GM23338 (cell line): ENCODE measurements around the gene PPM1H.

Source experiments
- CREB1 ChIP-seq: fragments of 250-450 bp; sonication (Bioruptor Pico); IDR thresholded peaks from 2 replicates; pipeline ENCODE4 v1.5.0; 2020; ENCODE audit warnings: low read depth, mild to moderate bottlenecking, moderate library complexity
- EZH2 ChIP-seq: fragments of 200-600 bp; sonication (generic); IDR thresholded peaks from one replicate; pipeline ENCODE4 v1.8.0; 2017; ENCODE audit warnings: antibody characterized with exemption, mild to moderate bottlenecking, low read depth; ENCODE audit not compliant: unreplicated experiment
- JUNB ChIP-seq: IDR thresholded peaks from one replicate; pipeline ENCODE4 v1.6.1; 2016; ENCODE audit warnings: antibody characterized with exemption; ENCODE audit not compliant: unreplicated experiment
- POLR2AphosphoS5 ChIP-seq: IDR thresholded peaks from 2 replicates; pipeline ENCODE4 v1.6.1; 2016; ENCODE audit warnings: antibody characterized with exemption, low read depth
- TF ChIP-seq, protein P1 (sequence below), 2 experiments: fragments of 200-600 bp in 1 of 2; sonication (generic) in 1 of 2; conservative IDR thresholded peaks; 2 replicates each; pipeline versions ENCODE4 v1.5.1 to v1.6.1; 2016 to 2017; ENCODE audit warnings: antibody characterized with exemption in 2 of 2, low read depth in 2 of 2, mild to moderate bottlenecking in 2 of 2, moderate library complexity in 1 of 2

DNA sequence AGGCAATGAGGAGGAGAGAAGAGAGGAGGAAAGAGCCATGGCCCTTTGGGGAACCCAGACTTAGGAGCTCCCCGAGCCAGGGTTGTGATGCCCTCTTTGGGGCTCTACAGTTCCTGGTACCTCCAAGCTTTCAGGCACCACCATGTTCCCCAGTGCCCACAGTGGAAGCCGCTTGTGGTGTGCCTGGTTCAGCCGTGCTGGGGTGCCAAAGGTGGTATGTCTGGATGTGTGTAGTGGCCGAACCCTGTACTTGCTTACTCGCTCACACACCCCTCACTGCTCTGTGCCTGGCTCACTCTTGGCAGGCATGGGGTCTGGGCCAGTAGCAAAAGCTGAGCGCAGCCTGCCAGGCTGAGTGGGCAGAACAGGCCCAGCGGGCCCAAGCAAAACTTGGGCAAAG lies 257.6 kb downstream of the PPM1H start:
- TF ChIP-seq POLR2AphosphoS5 (no peak), CREB1 (CRISPR knock-in tag) (no peak), JUNB (no peak), EZH2 (no peak)
- TF ChIP-seq, protein P1, sequence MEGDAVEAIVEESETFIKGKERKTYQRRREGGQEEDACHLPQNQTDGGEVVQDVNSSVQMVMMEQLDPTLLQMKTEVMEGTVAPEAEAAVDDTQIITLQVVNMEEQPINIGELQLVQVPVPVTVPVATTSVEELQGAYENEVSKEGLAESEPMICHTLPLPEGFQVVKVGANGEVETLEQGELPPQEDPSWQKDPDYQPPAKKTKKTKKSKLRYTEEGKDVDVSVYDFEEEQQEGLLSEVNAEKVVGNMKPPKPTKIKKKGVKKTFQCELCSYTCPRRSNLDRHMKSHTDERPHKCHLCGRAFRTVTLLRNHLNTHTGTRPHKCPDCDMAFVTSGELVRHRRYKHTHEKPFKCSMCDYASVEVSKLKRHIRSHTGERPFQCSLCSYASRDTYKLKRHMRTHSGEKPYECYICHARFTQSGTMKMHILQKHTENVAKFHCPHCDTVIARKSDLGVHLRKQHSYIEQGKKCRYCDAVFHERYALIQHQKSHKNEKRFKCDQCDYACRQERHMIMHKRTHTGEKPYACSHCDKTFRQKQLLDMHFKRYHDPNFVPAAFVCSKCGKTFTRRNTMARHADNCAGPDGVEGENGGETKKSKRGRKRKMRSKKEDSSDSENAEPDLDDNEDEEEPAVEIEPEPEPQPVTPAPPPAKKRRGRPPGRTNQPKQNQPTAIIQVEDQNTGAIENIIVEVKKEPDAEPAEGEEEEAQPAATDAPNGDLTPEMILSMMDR (conservative IDR thresholded peaks at IDR 0.05; ENCODE audit: low read depth in 2 of 2), result no peak
